GM18858 (cell line): Measurements from ENCODE around the gene CWF19L1.
A peak's percentile ranks its signal among the peaks of the same experiment; 100 is the strongest.
"Not testable (repeated sequence)": the region's sequence is repeated elsewhere in the genome, so short reads cannot be mapped to it uniquely, and the experiment has no call there.

Experiments
- ATAC-seq: cut with Tn5 transposase; IDR thresholded peaks from one replicate; pipeline ENCODE4 v1.9.1; 2021; ENCODE audit not compliant: unreplicated experiment

CWF19L1 gene

GRCh38 chr10:100267239-100268104, at the start of gene CWF19L1:
CWF19L1 (minus strand) TSS chr10:100267638; CDS start chr10:100267593, 45 bp downstream.
- ATAC-seq, result no peak

GRCh38 chr10:100315615-100316014, 48.2 kb upstream of the CWF19L1 start:
- ATAC-seq, result no peak

DNA sequence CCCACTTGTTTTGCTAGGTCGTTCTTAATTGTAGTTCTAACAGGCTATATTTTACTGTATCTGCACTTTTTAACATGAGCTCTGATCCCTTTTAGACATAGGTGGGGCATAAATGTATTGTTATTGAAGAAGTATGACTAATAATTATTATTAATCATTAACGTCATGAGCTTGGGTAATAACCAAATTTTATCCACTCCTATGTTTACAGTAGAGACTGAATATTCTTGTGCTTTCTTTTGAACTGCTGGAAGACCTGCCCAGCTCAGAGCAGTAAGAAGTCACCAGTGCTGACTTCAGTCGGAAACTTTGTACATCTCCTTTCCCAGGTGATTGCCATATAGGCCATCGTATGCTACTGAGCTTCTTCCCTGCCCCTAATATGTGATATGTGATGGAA, 43.9 kb upstream of the CWF19L1 start:
- ATAC-seq, result no peak

DNA sequence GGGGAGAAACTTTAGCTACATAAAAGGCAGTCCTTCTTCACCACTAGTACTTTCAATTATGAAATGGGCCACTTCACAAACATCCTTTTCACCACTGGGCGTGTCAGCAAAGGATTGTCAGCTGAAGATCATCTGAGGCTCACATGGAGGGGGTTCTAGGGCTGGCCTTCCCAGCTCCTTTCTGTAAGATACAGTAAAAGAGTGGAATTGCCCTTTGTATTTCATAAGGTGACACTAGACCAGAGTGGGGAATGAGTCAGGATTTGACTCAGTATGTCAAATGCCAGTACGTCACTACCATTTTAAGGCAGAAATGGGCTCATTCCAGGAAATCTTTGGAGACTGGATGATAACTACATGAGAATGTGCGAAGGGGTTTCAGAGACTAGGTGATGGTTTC, 40.2 kb upstream of the CWF19L1 start:
- ATAC-seq, result no peak

- no peak for ATAC-seq
Observed at GRCh38 chr10:100306861-100307260, 39.4 kb upstream of the CWF19L1 start.

- ATAC-seq, result no peak
Observed at GRCh38 chr10:100304414-100304813, 37.0 kb upstream of the CWF19L1 start.

- no peak for ATAC-seq
Observed at GRCh38 chr10:100303724-100304319, 36.4 kb upstream of the CWF19L1 start.

DNA sequence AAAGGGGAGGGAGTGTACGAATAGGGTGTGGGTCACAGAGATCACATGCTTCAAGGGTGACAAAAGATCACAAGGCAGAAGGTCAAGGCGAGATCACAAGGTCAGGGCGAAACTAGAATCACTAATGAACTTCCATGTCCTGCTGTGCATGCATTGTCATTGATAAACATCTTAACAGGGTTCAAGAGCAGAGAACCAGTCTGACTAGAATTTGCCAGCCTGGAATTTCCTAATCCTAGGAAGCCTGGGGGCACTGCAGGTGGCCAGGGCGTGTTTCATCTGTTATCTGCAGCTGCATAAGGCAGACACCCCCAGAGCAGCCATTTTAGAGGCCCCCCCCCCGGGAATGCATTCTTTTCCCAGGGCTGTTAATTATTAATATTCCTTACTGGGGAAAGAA, 33.7 kb upstream of the CWF19L1 start:
- ATAC-seq, result not testable (repeated sequence)

DNA sequence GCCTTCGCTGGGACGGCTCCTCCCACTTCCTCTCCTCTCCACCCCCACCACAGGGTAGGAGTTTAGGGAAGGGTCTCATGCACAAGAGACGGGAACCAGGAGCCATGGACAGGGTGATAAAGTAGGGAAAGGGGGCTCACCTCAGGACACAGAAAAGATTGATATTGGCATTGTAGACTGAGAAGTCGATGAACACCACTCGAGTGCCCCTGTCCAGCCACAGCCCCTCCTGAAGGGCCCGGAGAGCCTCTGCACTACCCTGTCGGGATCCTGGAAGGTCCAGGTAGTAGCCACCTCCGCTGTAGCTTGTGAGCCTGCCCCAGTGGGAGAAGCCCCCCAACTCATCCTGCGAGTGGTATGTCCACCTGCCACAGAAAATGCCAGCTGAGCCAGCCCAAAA, 29.8 kb upstream of the CWF19L1 start:
- no peak for ATAC-seq

DNA sequence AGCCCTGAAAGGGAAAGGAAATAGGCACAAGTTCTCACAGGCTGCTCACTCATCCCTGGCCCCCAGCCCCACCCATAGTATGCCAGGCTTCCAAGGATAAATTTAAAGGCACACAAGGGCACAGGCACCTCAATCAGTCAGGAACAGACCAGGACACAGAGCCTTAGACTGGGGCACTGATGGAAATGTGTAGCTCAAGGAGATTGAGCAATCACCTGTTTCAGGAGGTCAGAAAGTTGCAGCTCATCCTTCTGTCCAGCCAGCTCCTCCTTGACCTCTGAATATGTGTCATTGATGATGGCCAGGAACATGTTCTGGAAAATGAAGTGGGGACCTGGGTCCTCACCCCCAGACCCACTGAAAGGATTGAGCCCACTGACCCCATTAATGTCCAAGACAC, 25.6 kb upstream of the CWF19L1 start:
- ATAC-seq, result no peak

DNA sequence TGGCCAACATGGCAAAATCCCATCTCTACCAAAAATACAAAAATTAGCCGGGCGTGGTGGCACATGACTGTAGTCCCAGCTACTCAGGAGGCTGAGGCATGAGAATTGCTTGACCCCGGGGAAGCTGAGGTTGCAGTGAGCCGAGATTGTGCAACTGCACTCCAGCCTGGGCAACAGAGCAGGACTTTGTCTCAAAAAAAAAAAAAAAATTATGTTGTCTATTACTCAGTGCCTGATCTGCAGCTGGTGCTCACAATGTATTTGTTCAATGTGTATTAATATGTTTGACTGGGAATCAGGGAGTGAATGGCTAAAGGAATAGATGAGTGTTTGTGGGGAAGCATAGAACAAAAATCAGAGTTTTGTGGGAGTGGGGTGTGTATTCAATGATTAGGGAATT, 24.9 kb upstream of the CWF19L1 start:
- ATAC-seq, result not testable (repeated sequence)

GRCh38 chr10:100291356-100291755, 23.9 kb upstream of the CWF19L1 start:
- ATAC-seq, result no peak

DNA sequence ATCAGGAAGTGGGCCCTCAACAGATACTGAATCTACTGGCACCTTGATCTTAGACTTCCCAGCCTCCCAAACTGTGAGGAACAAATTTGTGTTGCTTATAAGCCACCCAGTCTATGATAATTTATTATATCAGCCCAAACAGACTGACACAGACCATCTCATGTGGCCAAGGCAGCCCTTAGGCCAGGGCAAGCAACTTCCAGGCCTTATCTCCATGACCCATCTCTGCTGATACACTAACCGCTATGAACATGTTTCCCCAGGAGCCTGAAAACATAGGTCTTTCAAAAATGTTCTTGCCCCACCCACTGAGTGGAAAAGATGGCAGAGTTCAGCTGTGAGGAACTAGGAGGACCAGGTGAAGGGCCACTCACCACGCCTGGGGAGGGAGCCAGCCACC, 22.2 kb upstream of the CWF19L1 start:
- no peak for ATAC-seq

- no peak for ATAC-seq
Observed at GRCh38 chr10:100288196-100288595, 20.8 kb upstream of the CWF19L1 start.

- ATAC-seq, result no peak
Observed at GRCh38 chr10:100287756-100288155, 20.3 kb upstream of the CWF19L1 start.

DNA sequence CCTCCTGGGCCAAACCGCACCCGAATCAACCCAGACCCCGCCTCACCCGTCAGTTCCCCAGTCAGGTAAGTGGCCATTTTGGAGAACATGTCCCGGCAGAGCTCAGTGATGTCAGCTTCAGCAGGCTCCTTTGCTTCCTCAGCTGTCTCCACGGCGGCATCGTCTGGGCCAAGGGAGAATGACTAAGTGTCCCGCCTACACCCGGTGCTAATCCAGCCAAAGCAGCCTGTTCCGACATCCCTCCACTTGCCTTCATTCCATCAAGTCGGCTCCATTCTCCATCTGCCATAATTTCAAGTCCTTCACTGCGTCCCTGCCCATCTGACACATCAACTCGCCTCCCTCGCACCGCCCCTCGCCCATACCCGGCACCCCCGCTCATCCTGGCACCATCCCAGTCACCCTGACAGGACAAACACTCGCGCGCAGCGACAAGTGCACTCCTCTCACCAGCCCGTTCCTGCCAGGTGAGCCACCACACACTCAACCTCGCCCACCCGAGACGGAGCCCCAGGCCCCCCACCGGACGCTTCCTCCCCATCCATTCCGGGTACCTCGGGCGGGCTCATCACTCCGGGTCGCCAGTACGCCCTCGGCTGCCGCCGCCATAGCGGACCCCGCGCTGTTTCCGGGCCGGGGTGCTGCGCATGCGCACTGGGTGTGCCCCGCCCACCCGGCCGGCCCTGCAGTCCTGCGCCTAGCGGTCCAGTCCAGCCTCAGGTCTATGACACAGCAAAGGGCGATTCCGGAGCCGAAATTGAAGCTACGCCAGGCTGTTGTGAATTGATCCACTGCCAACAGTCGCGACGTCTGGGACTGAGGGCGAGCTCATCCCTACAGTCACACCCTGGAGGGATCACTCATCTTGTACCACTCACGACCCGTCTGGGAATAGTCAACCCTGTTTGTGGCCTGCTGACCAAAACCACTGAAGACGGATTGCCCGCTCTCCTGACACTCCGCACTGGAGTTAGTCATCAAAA, 18.9 kb upstream of the CWF19L1 start, which contains the start of gene BLOC1S2:
TSS of gene BLOC1S2 (minus strand) at position 630 of the 983 bp plus-strand sequence. CDS start at position 609, 21 bp downstream.
- peak; percentile 86 for ATAC-seq

- ATAC-seq, result not testable (repeated sequence)
Observed at GRCh38 chr10:100285326-100285725, 17.9 kb upstream of the CWF19L1 start.

GRCh38 chr10:100282907-100283306, 15.5 kb upstream of the CWF19L1 start:
- no peak for ATAC-seq

DNA sequence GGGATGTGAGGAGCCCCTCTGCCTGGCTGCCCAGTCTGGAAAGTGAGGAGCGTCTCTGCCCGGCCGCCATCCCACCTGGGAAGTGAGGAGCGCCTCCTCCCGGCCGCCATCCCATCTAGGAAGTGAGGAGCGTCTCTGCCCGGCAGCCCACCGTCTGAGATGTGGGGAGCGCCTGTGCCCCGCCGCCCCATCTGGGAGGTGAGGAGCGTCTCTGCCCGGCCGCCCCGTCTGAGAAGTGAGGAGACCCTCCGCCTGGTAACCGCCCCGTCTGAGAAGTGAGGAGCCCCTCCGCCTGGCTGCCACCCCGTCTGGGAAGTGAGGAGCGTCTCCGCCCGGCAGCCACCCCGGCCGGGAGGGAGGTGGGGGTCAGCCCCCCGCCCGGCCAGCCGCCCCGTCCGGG, 9.5 kb upstream of the CWF19L1 start:
- ATAC-seq, result not testable (repeated sequence)

- ATAC-seq, result no peak
Observed at GRCh38 chr10:100265821-100266485, 1.5 kb downstream of the CWF19L1 start.

DNA sequence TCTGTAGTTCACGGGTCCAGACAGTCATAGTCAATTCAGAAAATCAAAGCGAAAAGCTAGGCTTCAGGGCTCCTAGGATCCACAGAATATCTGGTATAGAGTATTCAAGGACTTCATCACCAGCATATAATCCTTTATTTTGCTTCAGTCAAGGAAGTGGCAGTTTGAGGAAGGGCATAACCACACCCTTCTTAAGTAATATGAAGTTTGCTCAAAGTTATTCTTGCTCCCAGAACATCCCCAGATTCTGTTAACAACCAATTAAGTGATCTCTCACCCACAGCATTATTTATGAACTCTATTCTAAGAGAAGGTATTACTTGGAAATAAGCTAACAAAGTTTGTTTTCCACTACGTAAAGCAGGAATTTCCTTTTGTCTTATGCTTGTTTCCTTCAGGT, 13.2 kb downstream of the CWF19L1 start:
- ATAC-seq, result no peak
